HepG2 (cell line): ENCODE measurements around the gene LDLRAD3.

ENCODE experiments used
- ATF3 ChIP-seq: sonication (generic); formaldehyde crosslinking; IDR thresholded peaks from 2 replicates; pipeline ENCODE4 v1.4.0; 2020; ENCODE audit warnings: missing genetic modification reagents
- CREB1 ChIP-seq, 2 experiments: fragments of 450-650 bp in 1 of 2; IDR thresholded peaks; 2 replicates each; pipeline ENCODE4 v1.6.1; 2016 to 2017; ENCODE audit warnings: control low read depth in 1 of 2, mild to moderate bottlenecking in 1 of 2, missing compliant biosample characterization in 1 of 2, missing genetic modification characterization in 1 of 2
- CTCF ChIP-seq: sonication (generic); formaldehyde crosslinking; IDR thresholded peaks from 2 replicates; pipeline ENCODE4 v1.5.0; 2020; ENCODE audit warnings: mild to moderate bottlenecking, missing genetic modification reagents, moderate library complexity
- EP300 ChIP-seq, 3 experiments: sonication (generic) in 1 of 3; formaldehyde crosslinking in 1 of 3; IDR thresholded peaks; 2 replicates each; pipeline versions ENCODE4 v1.5.1 to v1.6.1; 2011 to 2020; ENCODE audit warnings: low read depth in 2 of 3, low read length in 2 of 3, borderline replicate concordance in 1 of 3, improper control_type of control experiment in 1 of 3, mild to moderate bottlenecking in 1 of 3, missing genetic modification reagents in 1 of 3, moderate library complexity in 1 of 3
- NCOR1 ChIP-seq: fragments of 200-600 bp; sonication (generic); IDR thresholded peaks from 2 replicates; pipeline ENCODE4 v1.7.0; 2017; ENCODE audit warnings: antibody characterized with exemption, low read length, borderline replicate concordance
- NFIB ChIP-seq: sonication (generic); formaldehyde crosslinking; IDR thresholded peaks from 2 replicates; pipeline ENCODE4 v1.9.0; 2021; ENCODE audit warnings: missing genetic modification reagents, mild to moderate bottlenecking, borderline replicate concordance
- POLR2AphosphoS5 ChIP-seq: IDR thresholded peaks from 2 replicates; pipeline ENCODE4 v1.6.1; 2012; ENCODE audit warnings: low read depth, low read length
- REST ChIP-seq, 2 experiments: IDR thresholded peaks; 2 replicates each; pipeline ENCODE4 v1.6.1; 2011 to 2012; ENCODE audit warnings: low read length in 2 of 2, borderline replicate concordance in 1 of 2, low read depth in 1 of 2, mild to moderate bottlenecking in 1 of 2, moderate library complexity in 1 of 2
- TOE1 ChIP-seq: sonication (generic); formaldehyde crosslinking; IDR thresholded peaks from 2 replicates; pipeline ENCODE4 v1.4.0; 2020; ENCODE audit warnings: mild to moderate bottlenecking, missing genetic modification reagents

GRCh38 chr11:35912883-35913624 lies 30.8 kb upstream of the LDLRAD3 start:
- TF ChIP-seq NFIB (CRISPR knock-in tag) (no peak), CREB1 (IDR thresholded peaks at IDR 0.05) (no peak), CREB1 (CRISPR knock-in tag; IDR thresholded peaks at IDR 0.05) (no peak), CTCF (CRISPR knock-in tag) (no peak), ATF3 (CRISPR knock-in tag) (no peak), NCOR1 (no peak), EP300 (IDR thresholded peaks at IDR 0.05; ENCODE audit: low read depth in 2 of 2, low read length in 2 of 2) (no peak), EP300 (CRISPR knock-in tag; IDR thresholded peaks at IDR 0.05; ENCODE audit: borderline replicate concordance) (no peak), TOE1 (CRISPR knock-in tag) (no peak), REST (IDR thresholded peaks at IDR 0.05; ENCODE audit: borderline replicate concordance in 1 of 2, low read depth in 1 of 2, low read length in 2 of 2) (no peak), POLR2AphosphoS5 (no peak)
